MM.1S (cell line): ENCODE measurements around the gene MED13L.

Source experiments
- DNase-seq: peaks from one replicate; pipeline ENCODE4 v3.0.0-alpha.2; 2015
- H2AFZ ChIP-seq: fragments of 300-600 bp; sonication (generic); 2 replicates; pipeline ENCODE4 v1.6.0; 2016; ENCODE audit warnings: antibody characterized with exemption, low read length
- H3F3A ChIP-seq: fragments of 300-600 bp; sonication (generic); 2 replicates; pipeline ENCODE4 v1.6.1; 2016; ENCODE audit warnings: mild to moderate bottlenecking, antibody characterized with exemption, low read length, moderate library complexity, mixed read lengths; ENCODE audit not compliant: insufficient read depth
- H3K27ac ChIP-seq: fragments of 300-600 bp; sonication (generic); 2 replicates; pipeline ENCODE4 v1.5.1; 2016; ENCODE audit warnings: mild to moderate bottlenecking, low read length
- H3K27me3 ChIP-seq: fragments of 300-600 bp; sonication (generic); replicated peaks from 2 replicates; pipeline ENCODE4 v1.6.0; 2016; ENCODE audit warnings: low read length; ENCODE audit not compliant: insufficient read depth
- H3K36me3 ChIP-seq: fragments of 300-600 bp; sonication (generic); replicated peaks from 2 replicates; pipeline ENCODE4 v1.6.1; 2016; ENCODE audit warnings: mild to moderate bottlenecking, low read length, mixed read lengths; ENCODE audit not compliant: insufficient read depth
- H3K4me1 ChIP-seq: fragments of 300-600 bp; sonication (generic); 2 replicates; pipeline ENCODE4 v1.6.1; 2016; ENCODE audit warnings: low read length, mixed read lengths
- H3K4me2 ChIP-seq: fragments of 300-600 bp; sonication (generic); 2 replicates; pipeline ENCODE4 v1.6.0; 2016; ENCODE audit warnings: low read depth, low read length
- H3K4me3 ChIP-seq: fragments of 300-600 bp; sonication (generic); 2 replicates; pipeline ENCODE4 v1.5.1; 2016; ENCODE audit warnings: low read length, mixed read lengths
- H3K79me2 ChIP-seq: fragments of 300-600 bp; sonication (generic); 2 replicates; pipeline ENCODE4 v1.6.1; 2016; ENCODE audit warnings: mixed run types, low read length, mixed read lengths
- H3K9ac ChIP-seq: fragments of 300-600 bp; sonication (generic); 2 replicates; pipeline ENCODE4 v1.6.1; 2016; ENCODE audit warnings: low read length, mixed read lengths
- H3K9me2 ChIP-seq: fragments of 300-600 bp; sonication (generic); replicated peaks from 2 replicates; pipeline ENCODE4 v1.6.1; 2016; ENCODE audit warnings: mild to moderate bottlenecking, low read length, mixed read lengths; ENCODE audit not compliant: insufficient read depth
- H3K9me3 ChIP-seq: fragments of 300-600 bp; sonication (generic); replicated peaks from 2 replicates; pipeline ENCODE4 v1.6.1; 2016; ENCODE audit warnings: mild to moderate bottlenecking, low read length, mixed read lengths; ENCODE audit not compliant: insufficient read depth
- H4K20me1 ChIP-seq: fragments of 300-600 bp; sonication (generic); 2 replicates; pipeline ENCODE4 v1.6.1; 2016; ENCODE audit warnings: mild to moderate bottlenecking, low read length, moderate library complexity, mixed read lengths; ENCODE audit not compliant: insufficient read depth
- CTCF ChIP-seq: fragments of 300-600 bp; sonication (generic); IDR thresholded peaks from 2 replicates; pipeline ENCODE4 v1.5.1; 2016; ENCODE audit warnings: antibody characterized with exemption, low read length, mixed read lengths
- EZH2 ChIP-seq: fragments of 300-600 bp; sonication (generic); optimal IDR thresholded peaks from 2 replicates; pipeline ENCODE3; 2017; ENCODE audit warnings: low read depth, mild to moderate bottlenecking, antibody characterized with exemption, low read length, mixed read lengths
- EZH2phosphoT487 ChIP-seq: fragments of 300-600 bp; sonication (generic); IDR thresholded peaks from 2 replicates; pipeline ENCODE4 v1.6.1; 2018; ENCODE audit warnings: antibody characterized with exemption, low read length

Gene MED13L

GRCh38 chr12:116024769-116025168 is 252.7 kb downstream of the MED13L start:
- Histone ChIP-seq H3K27me3 (no peaks in the 10 kb centered on the region), H3F3A (no peaks in the 10 kb centered on the region), H3K4me1 (no peaks in the 10 kb centered on the region), H3K4me2 (no peak overlapping the region), H3K9ac (no peak overlapping the region), H3K9me2 (no peaks in the 10 kb centered on the region), H3K27ac (no peak overlapping the region), H2AFZ (no peak overlapping the region), H3K36me3 (no peaks in the 10 kb centered on the region), H4K20me1 (no peaks in the 10 kb centered on the region), H3K79me2 (peaks cover 74% of the 10 kb centered on the region), H3K4me3 (no peak overlapping the region), H3K9me3 (no peaks in the 10 kb centered on the region)
- TF ChIP-seq CTCF: no peak
- DNase-seq: no peak

- TF ChIP-seq CTCF: no peak
- no peak for TF ChIP-seq EZH2phosphoT487
- TF ChIP-seq EZH2: no peak
- Histone ChIP-seq H3K9ac (no peak overlapping the region), H3K9me2 (no peaks in the 10 kb centered on the region), H2AFZ (no peak overlapping the region), H3K36me3 (no peaks in the 10 kb centered on the region), H3K79me2 (peaks cover 29% of the 10 kb centered on the region), H3K4me2 (no peak overlapping the region), H3F3A (no peaks in the 10 kb centered on the region), H3K27me3 (no peaks in the 10 kb centered on the region), H3K9me3 (no peaks in the 10 kb centered on the region), H3K4me1 (no peaks in the 10 kb centered on the region), H3K27ac (no peak overlapping the region), H3K4me3 (no peak overlapping the region), H4K20me1 (no peaks in the 10 kb centered on the region)
- no peak for DNase-seq
These were observed 258.1 kb downstream of the MED13L start for GRCh38 chr12:116019415-116019814.

- TF ChIP-seq EZH2phosphoT487 (no peak), CTCF (no peak), EZH2 (no peak)
- H3K36me3 ChIP-seq: no peaks in the 10 kb centered on the region
- no peak overlapping the region for H3K27ac ChIP-seq
- no peaks in the 10 kb centered on the region for H3K9me3 ChIP-seq
- H3K4me3 ChIP-seq: no peak overlapping the region
- H3K27me3 ChIP-seq: no peaks in the 10 kb centered on the region
- H3K9ac ChIP-seq: no peak overlapping the region
- H3F3A ChIP-seq: no peaks in the 10 kb centered on the region
- no peak for DNase-seq
- H4K20me1 ChIP-seq: no peaks in the 10 kb centered on the region
- H3K79me2 ChIP-seq: peaks cover 20% of the 10 kb centered on the region
- H2AFZ ChIP-seq: no peak overlapping the region
- H3K4me2 ChIP-seq: no peak overlapping the region
- H3K9me2 ChIP-seq: no peaks in the 10 kb centered on the region
- no peaks in the 10 kb centered on the region for H3K4me1 ChIP-seq
These were observed 259.2 kb downstream of the MED13L start for GRCh38 chr12:116018282-116018681.

GRCh38 chr12:116015525-116015924 is 262.0 kb downstream of the MED13L start:
- no peak overlapping the region for H3K9ac ChIP-seq

More at GRCh38 chr12:116015525-116015924, 262.0 kb downstream of the MED13L start:
- no peak overlapping the region for H3K4me3 ChIP-seq
- no peak overlapping the region for H3K27ac ChIP-seq
- TF ChIP-seq CTCF: peak; percentile 22
- TF ChIP-seq EZH2: no peak
- no peak for TF ChIP-seq EZH2phosphoT487
- no peaks in the 10 kb centered on the region for H4K20me1 ChIP-seq
- no peaks in the 10 kb centered on the region for H3K9me2 ChIP-seq
- no peak overlapping the region for H2AFZ ChIP-seq
- peak; percentile 8 for DNase-seq
- H3K4me1 ChIP-seq: no peaks in the 10 kb centered on the region
- H3K9me3 ChIP-seq: no peaks in the 10 kb centered on the region
- H3K79me2 ChIP-seq: peaks cover 7% of the 10 kb centered on the region
- no peak overlapping the region for H3K4me2 ChIP-seq
- no peaks in the 10 kb centered on the region for H3F3A ChIP-seq
- no peaks in the 10 kb centered on the region for H3K27me3 ChIP-seq
- H3K36me3 ChIP-seq: no peaks in the 10 kb centered on the region
